ENCODE results near the gene NDUFA8. TPM values are rescaled to one million over a fixed set of nuclear protein-coding genes. Genes with fewer than 3 reads are reported as not detected.

Gene NDUFA8
- total and polyA plus RNA-seq, 10 of the 15 experiments (the other 5 are each of a cell fraction or from before 2014, with no cell fraction given): 44.9 to 159 (median 90.8) TPM

- TF ChIP-seq RELA (IDR thresholded peaks at IDR 0.05; ENCODE audit: borderline replicate concordance, partially characterized antibody) (no peak), ZNF274 (IDR thresholded peaks at IDR 0.05; ENCODE audit: insufficient read depth, insufficient read length) (no peak)
Observed at GRCh38 chr9:122207096-122207495, 47.5 kb upstream of the NDUFA8 start.

DNA sequence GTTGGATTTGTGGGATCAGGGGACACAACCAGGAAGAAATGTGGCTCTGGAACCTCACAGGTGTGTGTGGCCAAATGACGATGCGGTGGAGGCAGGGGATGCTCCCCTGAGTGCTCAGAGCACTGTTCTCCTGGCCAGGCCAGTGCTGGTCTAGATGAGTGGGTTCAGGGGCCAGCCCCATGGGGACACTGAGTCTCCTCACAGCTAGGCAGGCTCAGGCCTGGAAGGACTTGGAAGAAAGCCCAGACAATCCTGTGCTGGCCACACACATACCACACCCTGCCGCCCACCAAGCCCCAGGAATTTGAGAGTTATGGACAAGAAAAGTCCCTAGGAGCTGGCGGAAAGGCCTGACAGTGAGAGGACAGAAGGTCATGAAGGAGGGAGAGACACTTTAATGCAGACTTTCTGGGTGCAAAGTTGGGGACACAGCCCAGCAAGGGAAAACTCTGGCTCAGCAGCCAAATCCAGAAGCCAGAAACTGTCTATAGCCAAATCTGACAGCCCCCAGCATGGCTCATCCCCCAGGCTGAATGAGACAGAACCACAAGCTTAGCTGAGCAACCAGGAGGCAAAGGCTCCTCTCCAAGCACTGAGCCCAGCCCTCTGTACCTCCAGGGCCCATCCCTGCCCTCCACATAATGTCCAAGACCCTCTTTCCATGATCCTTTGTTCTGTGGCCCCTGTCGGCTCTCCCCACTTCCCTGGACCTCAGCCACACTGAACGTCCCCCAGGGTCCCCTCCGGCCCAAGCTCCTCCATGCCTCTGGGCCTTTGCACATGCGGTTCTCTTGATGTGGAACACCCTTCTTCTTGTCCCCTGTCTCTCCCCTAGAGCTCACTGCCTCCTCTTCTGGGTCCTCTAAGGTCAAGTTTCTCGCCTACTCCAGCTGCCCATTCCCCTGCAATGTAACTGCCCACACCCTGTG is 46.8 kb upstream of the NDUFA8 start:
- in situ Hi-C loops (cut with MboI) (no loop called here), intact Hi-C loops (cut with micrococcal nuclease; ENCODE audit: unreplicated experiment) (no loop called here)
- no peak overlapping the region for H3K4me2 ChIP-seq (ENCODE audit: control insufficient read depth, insufficient read depth)
- no peak overlapping the region for H3K27ac ChIP-seq (ENCODE audit: control insufficient read depth, insufficient read depth)
- ChIA-PET CTCF (interaction anchor here (0.5 to 1.2 kb wide), 2 partner anchors 22 to 81 kb away, joined by 3 to 4 read pairs; no protein-coding TSS in a partner anchor), POLR2A (no interaction called here), SMC1A (ENCODE audit: uncharacterized antibody, unreplicated experiment) (no interaction called here), RAD21 (ENCODE audit: unreplicated experiment) (no interaction called here)
- H3K27me3 ChIP-seq (replicated peaks in 1 of 2; ENCODE audit: control insufficient read depth in 2 of 2, insufficient read depth in 2 of 2, low read length in 1 of 2): no peaks in the 10 kb centered on the region; a peak in 2 of 4 replicates
- FAIRE-seq: no peak
- no TSS peak for BruUV-seq (replicated peaks)
- H2AFZ ChIP-seq (ENCODE audit: control insufficient read depth, low read depth, low read length): no peak overlapping the region
- 22% methylated on average over 9 of the region's 9 CpGs for WGBS (ENCODE audit: insufficient coverage, insufficient replicate concordance, low lambda C conversion rate, missing lambda C conversion rate)
- DNase-seq (ENCODE audit: low read depth, low spot score): no peak
- H3K36me3 ChIP-seq (ENCODE audit: control insufficient read depth in 2 of 2, insufficient read depth in 2 of 2, low read length in 1 of 2): no peaks in the 10 kb centered on the region
- no peaks in the 10 kb centered on the region for H3K9me3 ChIP-seq (replicated peaks; ENCODE audit: control insufficient read depth, insufficient read depth, low read length)
- H3K79me2 ChIP-seq (ENCODE audit: control insufficient read depth, insufficient read depth, low read length): no peaks in the 10 kb centered on the region
- no peaks in the 10 kb centered on the region for H3K4me1 ChIP-seq (ENCODE audit: control insufficient read depth, insufficient read depth, low read length)
- no peak overlapping the region for H3K9ac ChIP-seq (ENCODE audit: control insufficient read depth, insufficient read depth, low read length)
- H3K4me3 ChIP-seq: no peak overlapping the region
- no peaks in the 10 kb centered on the region for H4K20me1 ChIP-seq (ENCODE audit: control insufficient read depth, insufficient read depth)
- ATAC-seq: no peak
- no peak for TF ChIP-seq RBBP5 (conservative IDR thresholded peaks at IDR 0.05)
- no peak for TF ChIP-seq RCOR1 (conservative IDR thresholded peaks at IDR 0.05; ENCODE audit: low read depth, low read length)
- TF ChIP-seq SP1 (IDR thresholded peaks at IDR 0.05; ENCODE audit: low read depth, low read length): no peak
- no peak for TF ChIP-seq POLR2AphosphoS5 (IDR thresholded peaks at IDR 0.05; ENCODE audit: low read length)
- TF ChIP-seq EED (IDR thresholded peaks at IDR 0.05; ENCODE audit: low read depth): no peak
- TF ChIP-seq ZNF24 (IDR thresholded peaks at IDR 0.05): no peak
- TF ChIP-seq NFIC (IDR thresholded peaks at IDR 0.05; ENCODE audit: low read depth, low read length): no peak
- no peak for TF ChIP-seq BRCA1 (IDR thresholded peaks at IDR 0.05; ENCODE audit: low read depth, low read length)
- no peak for TF ChIP-seq ZZZ3 (IDR thresholded peaks at IDR 0.05; ENCODE audit: control insufficient read depth, insufficient read length, low read depth)
- TF ChIP-seq, protein P1, sequence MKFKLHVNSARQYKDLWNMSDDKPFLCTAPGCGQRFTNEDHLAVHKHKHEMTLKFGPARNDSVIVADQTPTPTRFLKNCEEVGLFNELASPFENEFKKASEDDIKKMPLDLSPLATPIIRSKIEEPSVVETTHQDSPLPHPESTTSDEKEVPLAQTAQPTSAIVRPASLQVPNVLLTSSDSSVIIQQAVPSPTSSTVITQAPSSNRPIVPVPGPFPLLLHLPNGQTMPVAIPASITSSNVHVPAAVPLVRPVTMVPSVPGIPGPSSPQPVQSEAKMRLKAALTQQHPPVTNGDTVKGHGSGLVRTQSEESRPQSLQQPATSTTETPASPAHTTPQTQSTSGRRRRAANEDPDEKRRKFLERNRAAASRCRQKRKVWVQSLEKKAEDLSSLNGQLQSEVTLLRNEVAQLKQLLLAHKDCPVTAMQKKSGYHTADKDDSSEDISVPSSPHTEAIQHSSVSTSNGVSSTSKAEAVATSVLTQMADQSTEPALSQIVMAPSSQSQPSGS (IDR thresholded peaks at IDR 0.05; ENCODE audit: low read length): no peak
- no peak for TF ChIP-seq SUPT20H (IDR thresholded peaks at IDR 0.05; ENCODE audit: borderline replicate concordance, control insufficient read depth, low read depth, low read length)
- no peak for TF ChIP-seq MTA3 (IDR thresholded peaks at IDR 0.05; ENCODE audit: borderline replicate concordance, low read length)
- TF ChIP-seq ATF3 (IDR thresholded peaks at IDR 0.05; ENCODE audit: borderline replicate concordance, extremely low read depth, low read depth, low read length): no peak
- TF ChIP-seq NFYB (IDR thresholded peaks at IDR 0.05; ENCODE audit: insufficient read depth, low read depth, low read length): no peak
- no peak for TF ChIP-seq POLR2A (IDR thresholded peaks at IDR 0.05; ENCODE audit: low read depth, low read length)

More at GRCh38 chr9:122207096-122207495, 47.5 kb upstream of the NDUFA8 start:
- CTCF ChIA-PET: interaction anchor here (1.2 kb wide), 1 partner anchor 82 kb away, joined by 4 read pairs; no protein-coding TSS in a partner anchor
- in situ Hi-C loops (cut with MboI) (no loop called here), intact Hi-C loops (cut with micrococcal nuclease; ENCODE audit: unreplicated experiment) (no loop called here)
- peaks cover 0 to 1% of the 10 kb centered on the region in 2 experiments; a peak in 2 of 4 replicates for H3K27me3 ChIP-seq (replicated peaks in 1 of 2; ENCODE audit: control insufficient read depth in 2 of 2, insufficient read depth in 2 of 2, low read length in 1 of 2)
- H3K4me2 ChIP-seq (ENCODE audit: control insufficient read depth, insufficient read depth): no peak overlapping the region
- no peak overlapping the region for H2AFZ ChIP-seq (ENCODE audit: control insufficient read depth, low read depth, low read length)
- no peak overlapping the region for H3K27ac ChIP-seq (ENCODE audit: control insufficient read depth, insufficient read depth)
- SMC1A ChIA-PET (ENCODE audit: uncharacterized antibody, unreplicated experiment): no interaction called here
- no peaks in the 10 kb centered on the region for H3K79me2 ChIP-seq (ENCODE audit: control insufficient read depth, insufficient read depth, low read length)
- H3K9ac ChIP-seq (ENCODE audit: control insufficient read depth, insufficient read depth, low read length): no peak overlapping the region
- H3K36me3 ChIP-seq (ENCODE audit: control insufficient read depth in 2 of 2, insufficient read depth in 2 of 2, low read length in 1 of 2): no peaks in the 10 kb centered on the region
- WGBS (ENCODE audit: insufficient coverage, insufficient replicate concordance, low lambda C conversion rate, missing lambda C conversion rate): 57% methylated on average over 9 of the region's 9 CpGs
- DNase-seq (ENCODE audit: low read depth, low spot score): no peak
- no peak overlapping the region for H3K4me3 ChIP-seq
- RAD21 ChIA-PET (ENCODE audit: unreplicated experiment): no interaction called here
- no peaks in the 10 kb centered on the region for H3K4me1 ChIP-seq (ENCODE audit: control insufficient read depth, insufficient read depth, low read length)
- POLR2A ChIA-PET: no interaction called here
- H3K9me3 ChIP-seq (replicated peaks; ENCODE audit: control insufficient read depth, insufficient read depth, low read length): no peaks in the 10 kb centered on the region
- no peak for ATAC-seq
- H4K20me1 ChIP-seq (ENCODE audit: control insufficient read depth, insufficient read depth): no peaks in the 10 kb centered on the region
- FAIRE-seq: no peak
- BruUV-seq (replicated peaks): no TSS peak

Measured in GM12878 (cell line).